ENCODE measurements around the gene FRYL. TPM values are rescaled to one million over a fixed set of nuclear protein-coding genes. Genes with fewer than 3 reads are reported as not detected.

FRYL gene
- total and polyA plus RNA-seq, 2 donors, result 33.2 to 44.2 TPM

GRCh38 chr4:48518143-48518542, 261.9 kb downstream of the FRYL start:
- DNase-seq (ENCODE audit: low read depth in 6 of 9, low spot score in 9 of 9), result no peak
- 96% methylated on average over 3 of the region's 3 CpGs for WGBS
- Histone ChIP-seq H3K4me3 (ENCODE audit: low read length in 2 of 2) (no peak overlapping the region), H3K9me3 (ENCODE audit: control insufficient read depth in 2 of 2, insufficient read depth in 1 of 2, low read length in 1 of 2) (no peaks in the 10 kb centered on the region), H3K27ac (ENCODE audit: low read depth in 1 of 2, low read length in 1 of 2) (no peak overlapping the region), H3K4me1 (ENCODE audit: control insufficient read depth in 2 of 2, insufficient read depth in 2 of 2, low read length in 2 of 2) (no peaks in the 10 kb centered on the region), H3K27me3 (ENCODE audit: control insufficient read depth in 2 of 2, insufficient read depth in 1 of 2, low read length in 1 of 2) (no peaks in the 10 kb centered on the region), H3K36me3 (ENCODE audit: control insufficient read depth in 2 of 2, insufficient read depth in 2 of 2, low read length in 1 of 2) (peaks cover 39 to 45% of the 10 kb centered on the region in 2 donors)

GRCh38 chr4:48509543-48509942, 270.5 kb downstream of the FRYL start:
- Histone ChIP-seq H3K4me3 (ENCODE audit: low read length in 2 of 2) (no peak overlapping the region), H3K27ac (ENCODE audit: low read depth in 1 of 2, low read length in 1 of 2) (no peak overlapping the region), H3K27me3 (ENCODE audit: control insufficient read depth in 2 of 2, insufficient read depth in 1 of 2, low read length in 1 of 2) (no peaks in the 10 kb centered on the region), H3K4me1 (ENCODE audit: control insufficient read depth in 2 of 2, insufficient read depth in 2 of 2, low read length in 2 of 2) (no peaks in the 10 kb centered on the region), H3K36me3 (ENCODE audit: control insufficient read depth in 2 of 2, insufficient read depth in 2 of 2, low read length in 1 of 2) (peaks cover 20 to 61% of the 10 kb centered on the region in 2 donors), H3K9me3 (ENCODE audit: control insufficient read depth in 2 of 2, insufficient read depth in 1 of 2, low read length in 1 of 2) (no peaks in the 10 kb centered on the region)
- no peak for DNase-seq (ENCODE audit: low read depth in 6 of 9, low spot score in 9 of 9)

- Histone ChIP-seq H3K4me1 (ENCODE audit: control insufficient read depth in 2 of 2, insufficient read depth in 2 of 2, low read length in 2 of 2) (no peaks in the 10 kb centered on the region), H3K36me3 (ENCODE audit: control insufficient read depth in 2 of 2, insufficient read depth in 2 of 2, low read length in 1 of 2) (peaks cover 14 to 41% of the 10 kb centered on the region in 2 donors), H3K9me3 (ENCODE audit: control insufficient read depth in 2 of 2, insufficient read depth in 1 of 2, low read length in 1 of 2) (no peaks in the 10 kb centered on the region), H3K27ac (ENCODE audit: low read depth in 1 of 2, low read length in 1 of 2) (no peak overlapping the region), H3K27me3 (ENCODE audit: control insufficient read depth in 2 of 2, insufficient read depth in 1 of 2, low read length in 1 of 2) (no peaks in the 10 kb centered on the region), H3K4me3 (ENCODE audit: low read length in 2 of 2) (no peak overlapping the region)
- DNase-seq (ENCODE audit: low read depth in 6 of 9, low spot score in 9 of 9), result no peak
- 96% methylated on average over 2 of the region's 2 CpGs for WGBS
These were observed 273.4 kb downstream of the FRYL start for GRCh38 chr4:48506716-48507115.

GRCh38 chr4:48504352-48504751, 275.7 kb downstream of the FRYL start:
- WGBS, result 70% methylated on average over 1 of the region's 1 CpG
- Histone ChIP-seq H3K4me1 (ENCODE audit: control insufficient read depth in 2 of 2, insufficient read depth in 2 of 2, low read length in 2 of 2) (no peaks in the 10 kb centered on the region), H3K9me3 (ENCODE audit: control insufficient read depth in 2 of 2, insufficient read depth in 1 of 2, low read length in 1 of 2) (no peaks in the 10 kb centered on the region), H3K36me3 (ENCODE audit: control insufficient read depth in 2 of 2, insufficient read depth in 2 of 2, low read length in 1 of 2) (peaks cover 3 to 32% of the 10 kb centered on the region in 2 donors), H3K4me3 (ENCODE audit: low read length in 2 of 2) (no peak overlapping the region), H3K27ac (ENCODE audit: low read depth in 1 of 2, low read length in 1 of 2) (no peak overlapping the region), H3K27me3 (ENCODE audit: control insufficient read depth in 2 of 2, insufficient read depth in 1 of 2, low read length in 1 of 2) (no peaks in the 10 kb centered on the region)
- DNase-seq (ENCODE audit: low read depth in 6 of 9, low spot score in 9 of 9), result no peak

GRCh38 chr4:48504026-48504330, 276.1 kb downstream of the FRYL start:
- Histone ChIP-seq H3K27ac (ENCODE audit: low read depth in 1 of 2, low read length in 1 of 2) (no peak overlapping the region), H3K9me3 (ENCODE audit: control insufficient read depth in 2 of 2, insufficient read depth in 1 of 2, low read length in 1 of 2) (no peaks in the 10 kb centered on the region), H3K4me3 (ENCODE audit: low read length in 2 of 2) (no peak overlapping the region), H3K27me3 (ENCODE audit: control insufficient read depth in 2 of 2, insufficient read depth in 1 of 2, low read length in 1 of 2) (no peaks in the 10 kb centered on the region), H3K36me3 (ENCODE audit: control insufficient read depth in 2 of 2, insufficient read depth in 2 of 2, low read length in 1 of 2) (peaks cover 3 to 33% of the 10 kb centered on the region in 2 donors), H3K4me1 (ENCODE audit: control insufficient read depth in 2 of 2, insufficient read depth in 2 of 2, low read length in 2 of 2) (no peaks in the 10 kb centered on the region)
- 97% methylated on average over 2 of the region's 2 CpGs for WGBS
- DNase-seq (ENCODE audit: low read depth in 6 of 9, low spot score in 9 of 9), result no peak

GRCh38 chr4:48503233-48504025, 276.6 kb downstream of the FRYL start:
- H3K27ac ChIP-seq (ENCODE audit: low read depth in 1 of 2, low read length in 1 of 2), result no peak overlapping the region
- no peaks in the 10 kb centered on the region for H3K9me3 ChIP-seq (ENCODE audit: control insufficient read depth in 2 of 2, insufficient read depth in 1 of 2, low read length in 1 of 2)
- no peak overlapping the region for H3K4me3 ChIP-seq (ENCODE audit: low read length in 2 of 2)
- no peaks in the 10 kb centered on the region for H3K27me3 ChIP-seq (ENCODE audit: control insufficient read depth in 2 of 2, insufficient read depth in 1 of 2, low read length in 1 of 2)
- H3K4me1 ChIP-seq (ENCODE audit: control insufficient read depth in 2 of 2, insufficient read depth in 2 of 2, low read length in 2 of 2), result no peaks in the 10 kb centered on the region
- H3K36me3 ChIP-seq (ENCODE audit: control insufficient read depth in 2 of 2, insufficient read depth in 2 of 2, low read length in 1 of 2), result peaks cover under 1 to 34% of the 10 kb centered on the region in 2 donors
- DNase-seq (ENCODE audit: low read depth in 6 of 9, low spot score in 9 of 9), result no peak
- 74% methylated on average over 4 of the region's 4 CpGs for WGBS

- no peaks in the 10 kb centered on the region for H3K9me3 ChIP-seq (ENCODE audit: control insufficient read depth in 2 of 2, insufficient read depth in 1 of 2, low read length in 1 of 2)
- H3K27me3 ChIP-seq (ENCODE audit: control insufficient read depth in 2 of 2, insufficient read depth in 1 of 2, low read length in 1 of 2), result no peaks in the 10 kb centered on the region
- no peaks in the 10 kb centered on the region for H3K4me1 ChIP-seq (ENCODE audit: control insufficient read depth in 2 of 2, insufficient read depth in 2 of 2, low read length in 2 of 2)
- H3K4me3 ChIP-seq (ENCODE audit: low read length in 2 of 2), result no peak overlapping the region
- H3K36me3 ChIP-seq (ENCODE audit: control insufficient read depth in 2 of 2, insufficient read depth in 2 of 2, low read length in 1 of 2), result peaks cover 0 to 19% of the 10 kb centered on the region in 2 donors
- no peak for DNase-seq (ENCODE audit: low read depth in 6 of 9, low spot score in 9 of 9)
- no peak overlapping the region for H3K27ac ChIP-seq (ENCODE audit: low read depth in 1 of 2, low read length in 1 of 2)
- 93% methylated on average over 3 of the region's 3 CpGs for WGBS
These were observed 280.5 kb downstream of the FRYL start for GRCh38 chr4:48499551-48500066.

GRCh38 chr4:48498895-48499294, 281.2 kb downstream of the FRYL start:
- no peak for DNase-seq (ENCODE audit: low read depth in 6 of 9, low spot score in 9 of 9)
- H3K4me3 ChIP-seq (ENCODE audit: low read length in 2 of 2), result no peak overlapping the region
- WGBS, result 98% methylated on average over 4 of the region's 4 CpGs
- no peak overlapping the region for H3K27ac ChIP-seq (ENCODE audit: low read depth in 1 of 2, low read length in 1 of 2)
- no peaks in the 10 kb centered on the region for H3K27me3 ChIP-seq (ENCODE audit: control insufficient read depth in 2 of 2, insufficient read depth in 1 of 2, low read length in 1 of 2)
- peaks cover 0 to 19% of the 10 kb centered on the region in 2 donors for H3K36me3 ChIP-seq (ENCODE audit: control insufficient read depth in 2 of 2, insufficient read depth in 2 of 2, low read length in 1 of 2)
- H3K4me1 ChIP-seq (ENCODE audit: control insufficient read depth in 2 of 2, insufficient read depth in 2 of 2, low read length in 2 of 2), result no peaks in the 10 kb centered on the region
- no peaks in the 10 kb centered on the region for H3K9me3 ChIP-seq (ENCODE audit: control insufficient read depth in 2 of 2, insufficient read depth in 1 of 2, low read length in 1 of 2)

- Histone ChIP-seq H3K4me3 (ENCODE audit: low read length in 2 of 2) (no peak overlapping the region), H3K4me1 (ENCODE audit: control insufficient read depth in 2 of 2, insufficient read depth in 2 of 2, low read length in 2 of 2) (no peaks in the 10 kb centered on the region), H3K27me3 (ENCODE audit: control insufficient read depth in 2 of 2, insufficient read depth in 1 of 2, low read length in 1 of 2) (peaks cover 11 to 20% of the 10 kb centered on the region in 2 donors), H3K9me3 (ENCODE audit: control insufficient read depth in 2 of 2, insufficient read depth in 1 of 2, low read length in 1 of 2) (no peaks in the 10 kb centered on the region), H3K36me3 (ENCODE audit: control insufficient read depth in 2 of 2, insufficient read depth in 2 of 2, low read length in 1 of 2) (peaks cover 0 to 16% of the 10 kb centered on the region in 2 donors), H3K27ac (ENCODE audit: low read depth in 1 of 2, low read length in 1 of 2) (no peak overlapping the region)
- DNase-seq (ENCODE audit: low read depth in 6 of 9, low spot score in 9 of 9), result no peak
- WGBS, result over 99% methylated on average over 2 of the region's 2 CpGs
These were observed 284.1 kb downstream of the FRYL start for GRCh38 chr4:48495941-48496340.

Measured in thymus (tissue), 11 donors.